ENCODE data around the gene TSEN2. TPM values are rescaled to one million over a fixed set of nuclear protein-coding genes. Genes with fewer than 3 reads are reported as not detected.

TSEN2 gene
- total and polyA plus RNA-seq, 2 of the 4 experiments (the other 2 are of a cell fraction): 9.5 to 14.2 TPM

DNA sequence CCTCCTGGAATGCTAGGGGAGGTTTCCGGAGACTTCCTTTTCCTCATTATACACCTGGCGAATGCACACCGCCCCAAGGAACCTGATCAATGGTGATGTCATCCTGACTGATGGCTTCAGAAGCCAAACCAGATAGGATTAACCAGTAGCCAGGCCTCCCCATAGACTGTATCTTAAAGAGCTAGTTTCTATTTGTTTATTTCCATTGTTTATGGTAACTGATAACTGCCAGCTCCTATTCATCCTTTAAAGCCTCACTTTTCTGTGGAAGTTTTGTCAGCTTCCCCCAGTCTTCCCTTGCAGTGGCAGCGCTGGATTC is 61.2 kb downstream of the TSEN2 start, which contains the start of gene MKRN2OS:
Gene MKRN2OS (minus strand): TSS at position 27 of the 319 bp plus-strand sequence. CDS start 35 bp downstream, outside the sequence.
- no peaks in the 10 kb centered on the region for H3K4me1 ChIP-seq (ENCODE audit: control insufficient read depth, insufficient read depth, low read length)

More for the DNA sequence above, 61.2 kb downstream of the TSEN2 start, which contains the start of gene MKRN2OS:
- Histone ChIP-seq H4K5ac (ENCODE audit: low read depth, low read length) (no peak within 1 kb of the TSS), H3K27ac (ENCODE audit: insufficient read depth, low read length) (no peak within 1 kb of the TSS), H3K4me3 (ENCODE audit: insufficient read depth, low read depth, low read length) (no peak within 1 kb of the TSS), H2AK5ac (ENCODE audit: low read depth, low read length) (no peak within 1 kb of the TSS), H3K14ac (replicated peaks; ENCODE audit: low read depth, low read length) (no peak within 1 kb of the TSS), H2AFZ (replicated peaks; ENCODE audit: low read length, poor library complexity) (no peak within 1 kb of the TSS), H3K79me1 (ENCODE audit: low read depth in 1 of 2, low read length in 2 of 2) (no peaks in the 10 kb centered on the region), H4K91ac (ENCODE audit: insufficient read depth, low read depth, low read length) (no peak within 1 kb of the TSS), H4K20me1 (ENCODE audit: insufficient read depth, low read length) (no peaks in the 10 kb centered on the region), H3K9me3 (ENCODE audit: control insufficient read depth, insufficient read depth, low read length) (no peaks in the 10 kb centered on the region), H2AK9ac (replicated peaks; ENCODE audit: low read depth, low read length, poor library complexity) (no peak within 1 kb of the TSS), H3K9me1 (ENCODE audit: insufficient read depth, low read length) (no peaks in the 10 kb centered on the region), H3K27me3 (ENCODE audit: control insufficient read depth, insufficient read depth, low read length) (no peaks in the 10 kb centered on the region), H2BK120ac (ENCODE audit: low read depth, low read length) (no peak within 1 kb of the TSS), H3K23ac (ENCODE audit: low read depth, low read length) (no peak within 1 kb of the TSS), H3K4ac (ENCODE audit: low read depth, low read length) (no peak within 1 kb of the TSS), H3K9ac (ENCODE audit: low read depth, low read length) (no peak within 1 kb of the TSS), H3K4me2 (ENCODE audit: low read depth, low read length) (no peak within 1 kb of the TSS), H4K8ac (ENCODE audit: low read depth in 2 of 2, low read length in 2 of 2) (no peak within 1 kb of the TSS), H3K56ac (ENCODE audit: extremely low read depth, insufficient read depth, low read length) (no peak within 1 kb of the TSS), H3K36me3 (ENCODE audit: control insufficient read depth, insufficient read depth, low read length) (0 out of 2 replicates have a peak, but pooled peaks cover under 1% of the 10 kb centered on the region), H2BK5ac (ENCODE audit: low read depth, low read length, poor library complexity, severe bottlenecking) (no peak within 1 kb of the TSS), H2BK20ac (ENCODE audit: low read depth, low read length) (no peak within 1 kb of the TSS), H3K18ac (ENCODE audit: low read depth, low read length) (no peak within 1 kb of the TSS), H2BK15ac (ENCODE audit: low read depth, low read length) (no peak within 1 kb of the TSS)
- WGBS, 2 experiments (ENCODE audit: extremely low coverage in 2 of 2, insufficient read length in 1 of 2): no CpG with 5 or more reads among the region's 4 CpGs
- CTCF ChIA-PET: interaction anchor here (1.3 kb wide), 1 partner anchor 50 kb away, joined by 4 read pairs; no protein-coding TSS in a partner anchor
- intact Hi-C loops (cut with micrococcal nuclease) (no loop called here), dilution Hi-C loops (cut with HindIII; ENCODE audit: low sequenced_read_pairs, unreplicated experiment) (no loop called here), in situ Hi-C loops (cut with MboI; ENCODE audit: low sequenced_read_pairs) (no loop called here)
- DNase-seq (peak; percentile 4), ATAC-seq (ENCODE audit: low read depth) (peak; percentile 56)
- no peak for TF ChIP-seq BHLHE40 (IDR thresholded peaks at IDR 0.05; ENCODE audit: low read depth, low read length)
- TF ChIP-seq FOS (IDR thresholded peaks at IDR 0.05; ENCODE audit: low read depth, low read length): no peak
- no peak for TF ChIP-seq MAZ (IDR thresholded peaks at IDR 0.05; ENCODE audit: borderline replicate concordance, low read depth, low read length)
- TF ChIP-seq MXI1 (IDR thresholded peaks at IDR 0.05; ENCODE audit: borderline replicate concordance, low read depth, low read length): no peak
- no peak for TF ChIP-seq RAD21 (IDR thresholded peaks at IDR 0.05; ENCODE audit: low read length)
- TF ChIP-seq USF2 (IDR thresholded peaks at IDR 0.05; ENCODE audit: low read depth, low read length): no peak
- TF ChIP-seq CTCF (conservative IDR thresholded peaks at IDR 0.05; ENCODE audit: low read depth, low read length): no peak
- no peak for TF ChIP-seq POLR2A (IDR thresholded peaks at IDR 0.05; ENCODE audit: low read depth, low read length)
- TF ChIP-seq ELK1 (IDR thresholded peaks at IDR 0.05; ENCODE audit: borderline replicate concordance, low read depth, low read length): no peak
- TF ChIP-seq SMC3 (IDR thresholded peaks at IDR 0.05; ENCODE audit: low read depth, low read length): no peak
- TF ChIP-seq NFE2L2 (IDR thresholded peaks at IDR 0.05; ENCODE audit: low read depth, low read length): no peak
- no peak for TF ChIP-seq RCOR1 (IDR thresholded peaks at IDR 0.05; ENCODE audit: insufficient replicate concordance, low read length)
- no peak for TF ChIP-seq CEBPB (IDR thresholded peaks at IDR 0.05; ENCODE audit: low read depth, low read length)
- POLR2A ChIA-PET (ENCODE audit: unreplicated experiment): no interaction called here
- BruUV-seq (replicated peaks): no TSS peak

Measured in IMR-90 (cell line).